Stimulated activated CD4-positive, alpha-beta T cell treated with anti-CD3 and anti-CD28 coated beads, TNF-alpha, amount 100 ng/mL, for 4 hours (primary cell): ENCODE measurements around the gene DLEU7.

ENCODE experiments used
- DNase-seq, 3 experiments: peaks; one replicate each; pipeline ENCODE4 v3.0.0-alpha.2; 2020; ENCODE audit warnings: low read depth in 3 of 3

The DLEU7 gene

GRCh38 chr13:50793026-50793425 lies 50.5 kb downstream of the DLEU7 start:
- DNase-seq = no peak

DNA sequence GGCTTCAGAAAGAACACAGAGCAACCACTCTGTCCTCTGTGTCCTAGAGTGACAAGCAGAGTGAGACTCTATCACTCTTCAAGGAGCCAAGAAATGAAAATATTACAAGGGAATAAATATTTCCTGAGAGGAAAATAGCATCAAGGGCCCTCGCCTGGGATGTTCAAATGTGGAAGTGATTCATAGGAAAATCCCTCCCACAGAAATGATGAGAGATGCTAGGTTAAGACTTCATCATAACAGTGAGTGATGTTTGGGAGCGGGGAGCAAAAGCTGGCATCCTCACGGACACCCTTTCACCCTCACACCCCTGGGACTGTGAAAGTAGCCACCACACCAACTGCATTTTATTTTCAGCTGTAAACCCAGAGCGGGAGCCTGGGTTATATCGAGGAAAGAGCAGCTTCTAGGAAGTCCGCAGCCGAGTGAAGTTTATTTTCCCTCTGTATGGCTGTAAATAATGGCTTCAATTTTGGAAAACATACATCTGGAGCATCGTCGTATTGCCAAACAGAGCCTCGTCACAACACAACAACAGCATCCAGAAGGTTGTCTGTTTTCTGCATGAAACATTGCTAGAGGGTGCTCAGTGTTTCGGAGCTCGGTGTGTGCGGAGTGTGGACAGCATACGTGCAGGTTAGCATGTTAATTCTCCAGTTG lies 54.8 kb downstream of the DLEU7 start:
- DNase-seq = no peak

DNA sequence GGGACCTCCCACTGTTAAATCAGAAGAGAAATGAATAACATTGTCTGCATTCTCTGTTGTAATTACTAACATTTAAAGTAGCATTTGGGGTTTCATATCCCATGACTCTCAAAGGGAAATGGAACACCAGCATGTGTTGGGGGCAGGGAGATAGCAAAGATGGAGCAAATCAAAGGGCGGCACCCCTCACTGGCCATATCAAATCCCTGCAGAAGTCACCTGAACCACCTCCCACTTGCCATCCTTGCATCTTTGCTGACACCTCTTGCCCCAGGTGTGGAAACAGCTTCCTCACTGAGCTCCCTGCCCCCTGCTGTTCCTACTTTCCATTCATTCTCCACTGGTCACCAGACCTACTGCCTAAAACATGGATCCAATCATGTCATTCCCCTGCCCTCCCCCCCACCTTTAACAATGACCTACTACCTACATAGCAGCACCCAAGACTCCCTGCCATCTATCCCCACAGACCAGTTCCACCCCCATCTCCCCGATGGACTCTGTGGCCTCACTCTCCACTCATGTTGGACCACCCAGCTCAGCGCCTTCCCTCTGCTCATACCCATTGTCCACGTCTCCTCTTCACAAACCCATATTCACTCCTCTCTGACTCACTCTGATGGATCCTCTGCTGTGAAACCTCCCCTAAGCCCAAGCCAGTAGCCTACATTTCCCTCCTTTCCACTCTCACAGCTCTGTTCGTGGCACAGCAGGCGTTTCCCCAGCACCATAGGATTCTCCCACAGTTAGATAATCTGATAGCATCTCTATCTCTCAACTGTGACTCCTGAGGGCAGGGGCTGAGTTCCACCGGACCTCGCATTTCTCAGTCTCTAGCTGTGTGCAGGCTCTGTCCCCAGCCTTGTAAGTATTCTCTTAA lies 55.9 kb downstream of the DLEU7 start:
- DNase-seq = no peak

DNA sequence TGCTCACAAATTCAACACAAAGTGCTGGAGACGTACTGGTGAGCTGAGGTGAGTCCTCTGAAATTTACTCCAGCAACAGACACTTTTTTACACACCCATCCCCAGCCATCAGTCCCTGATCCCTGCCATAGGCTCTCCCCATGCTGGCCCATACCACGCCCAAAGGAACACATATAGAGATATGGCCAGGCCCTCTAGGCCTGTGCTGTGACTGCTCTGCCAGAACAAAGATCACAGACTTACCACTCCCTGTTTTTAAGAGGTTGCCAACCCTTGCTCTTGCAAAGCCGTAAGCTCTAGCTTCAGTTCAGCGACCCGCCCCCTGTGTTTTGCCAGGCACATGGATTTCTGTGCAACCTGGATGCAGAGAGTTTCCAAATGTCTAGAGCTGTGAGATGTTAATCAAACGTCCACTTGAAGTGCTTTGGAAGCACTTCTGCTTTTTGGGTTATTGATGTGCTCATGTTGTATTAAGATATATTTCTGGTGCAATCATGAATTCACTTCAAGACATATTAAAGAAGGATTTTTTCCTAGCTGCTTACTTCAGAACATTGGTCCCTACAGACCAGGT lies 59.7 kb downstream of the DLEU7 start:
- no peak for DNase-seq

GRCh38 chr13:50783066-50783465 lies 60.4 kb downstream of the DLEU7 start:
- no peak for DNase-seq

GRCh38 chr13:50780201-50781015 lies 63.1 kb downstream of the DLEU7 start:
- no peak for DNase-seq

- DNase-seq = no peak
These were observed 63.9 kb downstream of the DLEU7 start for GRCh38 chr13:50779443-50780200.
